HTR-8/SVneo (cell line): Measurements from ENCODE around the gene RASL11B.

Source experiments
- DNase-seq: peaks from one replicate; pipeline ENCODE4 v3.0.0; 2011; ENCODE audit warnings: low spot score, mixed read lengths; ENCODE audit not compliant: insufficient read length
- FAIRE-seq: peaks from 2 replicates; lab custom pipeline; 2011; peaks lifted over from hg19 to GRCh38; lab: Jason Lieb, UNC

The RASL11B gene

DNA sequence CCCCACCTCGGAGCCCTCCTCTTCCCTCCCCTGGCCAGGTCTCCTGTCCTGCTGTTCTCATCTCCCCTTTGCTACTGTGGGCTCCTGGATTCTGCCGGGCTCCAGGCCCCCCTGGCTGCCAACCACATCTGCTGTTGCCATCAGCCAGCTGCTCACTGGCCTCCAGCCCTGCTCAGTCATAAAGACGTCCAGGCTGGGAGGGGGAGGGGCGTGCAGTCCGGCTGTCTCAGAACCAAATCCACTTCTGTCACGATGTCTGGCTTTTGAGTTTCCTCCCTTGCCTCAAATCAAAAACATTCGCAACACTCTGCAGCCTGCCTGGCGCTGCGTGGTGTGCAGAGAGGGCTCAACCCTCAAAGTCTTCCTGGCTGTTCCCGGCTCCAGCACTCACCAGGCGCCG, 7.1 kb downstream of the RASL11B start:
- DNase-seq (no peak), FAIRE-seq (no peak)

GRCh38 chr4:52869656-52870055, 7.5 kb downstream of the RASL11B start:
- FAIRE-seq = no peak
- no peak for DNase-seq

GRCh38 chr4:52870225-52870624, 8.1 kb downstream of the RASL11B start:
- FAIRE-seq (no peak), DNase-seq (no peak)

GRCh38 chr4:52873191-52873590, 11.1 kb downstream of the RASL11B start:
- no peak for DNase-seq

GRCh38 chr4:52873861-52874343, 11.8 kb downstream of the RASL11B start:
- DNase-seq (no peak), FAIRE-seq (no peak)

More at GRCh38 chr4:52873191-52873590, 11.1 kb downstream of the RASL11B start:
- no peak for FAIRE-seq

- FAIRE-seq (no peak), DNase-seq (no peak)
Measured at GRCh38 chr4:52874948-52875347, 12.8 kb downstream of the RASL11B start.

DNA sequence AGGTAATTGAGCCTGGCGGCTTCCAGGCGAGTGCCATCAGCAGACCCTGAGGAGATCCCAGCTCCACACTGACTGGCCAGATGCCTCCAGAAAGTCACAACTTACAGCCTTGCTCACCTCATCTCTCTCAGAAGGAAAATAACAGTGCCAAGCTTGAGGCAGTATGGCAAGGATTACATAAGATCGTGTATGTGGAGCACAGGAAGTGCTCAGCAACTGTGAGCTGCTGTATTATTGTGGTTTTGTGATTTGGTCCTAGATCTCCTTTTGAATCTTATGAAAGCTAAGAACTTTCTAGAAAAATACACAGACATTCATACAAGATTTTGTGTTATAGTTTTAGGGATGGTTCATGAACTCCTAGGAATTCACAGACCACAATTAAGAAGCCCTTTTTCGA, 14.0 kb downstream of the RASL11B start:
- DNase-seq = no peak

GRCh38 chr4:52877036-52877435, 14.9 kb downstream of the RASL11B start:
- no peak for FAIRE-seq
- no peak for DNase-seq

More for the DNA sequence above, 14.0 kb downstream of the RASL11B start:
- FAIRE-seq = no peak

DNA sequence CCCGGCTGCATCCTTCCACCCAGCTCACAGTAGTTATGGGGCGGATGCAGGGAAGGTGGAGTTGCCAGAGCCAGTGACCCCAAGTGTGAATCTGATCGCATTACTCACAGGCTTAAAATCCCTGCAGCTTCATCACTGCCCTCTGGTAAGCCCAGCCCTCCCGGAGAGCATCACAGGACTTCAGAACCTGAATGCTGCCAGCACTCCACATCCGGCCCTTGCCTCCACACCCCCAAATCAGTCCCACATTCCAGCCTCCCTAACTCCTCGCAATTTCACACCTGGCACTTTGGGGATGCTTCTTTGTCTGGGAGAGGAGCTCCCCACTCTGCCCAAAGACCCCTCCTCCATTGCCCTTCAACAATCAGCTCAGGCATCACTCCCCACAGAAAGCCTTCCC, 15.6 kb downstream of the RASL11B start:
- no peak for FAIRE-seq
- DNase-seq = no peak

- FAIRE-seq = no peak
Measured at GRCh38 chr4:52879471-52879870, 17.4 kb downstream of the RASL11B start.

GRCh38 chr4:52880994-52881393, 18.9 kb downstream of the RASL11B start:
- no peak for DNase-seq
- no peak for FAIRE-seq

More at GRCh38 chr4:52879471-52879870, 17.4 kb downstream of the RASL11B start:
- no peak for DNase-seq

- FAIRE-seq = no peak
Measured at GRCh38 chr4:52883183-52883621, 21.1 kb downstream of the RASL11B start.

GRCh38 chr4:52883707-52884669, 21.9 kb downstream of the RASL11B start:
- FAIRE-seq (no peak), DNase-seq (no peak)

More at GRCh38 chr4:52883183-52883621, 21.1 kb downstream of the RASL11B start:
- DNase-seq = no peak

DNA sequence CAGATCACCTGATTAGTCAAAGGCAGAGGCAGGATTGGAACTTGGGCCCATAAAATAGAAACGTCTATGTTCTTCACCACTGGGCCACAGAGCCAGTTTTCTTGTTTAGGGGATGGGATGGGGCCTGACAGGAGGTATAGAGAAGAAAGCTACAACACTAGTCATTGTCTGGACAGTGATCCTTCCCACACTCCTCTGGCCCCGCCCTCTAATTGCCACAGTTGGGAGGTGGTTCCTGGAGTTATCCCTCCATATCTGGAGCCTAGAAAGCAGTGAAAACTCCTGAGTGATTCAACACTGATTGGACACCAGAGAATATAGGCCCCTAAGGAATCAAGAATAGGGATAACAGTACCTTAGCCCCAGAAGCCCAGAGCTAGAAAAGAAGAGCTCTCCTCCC, 22.9 kb downstream of the RASL11B start:
- no peak for FAIRE-seq
- DNase-seq = no peak

DNA sequence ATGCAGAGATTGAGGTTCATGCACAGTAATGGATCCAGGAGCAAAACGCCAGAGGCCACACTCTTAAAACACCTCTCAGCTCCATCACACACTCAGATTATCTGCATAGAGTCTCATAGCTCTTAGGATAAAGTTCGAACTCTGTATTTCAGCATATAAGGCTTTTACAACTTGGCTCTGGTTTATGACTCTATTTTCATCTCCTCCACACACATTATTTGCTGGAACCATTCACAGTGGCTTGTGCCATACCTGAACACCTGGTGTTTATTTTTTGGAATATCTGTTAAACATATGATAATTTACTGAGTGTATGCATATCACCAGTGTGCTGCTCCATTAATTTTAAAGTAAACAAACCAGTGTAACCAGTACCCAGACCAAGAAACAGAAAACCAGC, 27.2 kb downstream of the RASL11B start:
- FAIRE-seq (no peak), DNase-seq (no peak)

DNA sequence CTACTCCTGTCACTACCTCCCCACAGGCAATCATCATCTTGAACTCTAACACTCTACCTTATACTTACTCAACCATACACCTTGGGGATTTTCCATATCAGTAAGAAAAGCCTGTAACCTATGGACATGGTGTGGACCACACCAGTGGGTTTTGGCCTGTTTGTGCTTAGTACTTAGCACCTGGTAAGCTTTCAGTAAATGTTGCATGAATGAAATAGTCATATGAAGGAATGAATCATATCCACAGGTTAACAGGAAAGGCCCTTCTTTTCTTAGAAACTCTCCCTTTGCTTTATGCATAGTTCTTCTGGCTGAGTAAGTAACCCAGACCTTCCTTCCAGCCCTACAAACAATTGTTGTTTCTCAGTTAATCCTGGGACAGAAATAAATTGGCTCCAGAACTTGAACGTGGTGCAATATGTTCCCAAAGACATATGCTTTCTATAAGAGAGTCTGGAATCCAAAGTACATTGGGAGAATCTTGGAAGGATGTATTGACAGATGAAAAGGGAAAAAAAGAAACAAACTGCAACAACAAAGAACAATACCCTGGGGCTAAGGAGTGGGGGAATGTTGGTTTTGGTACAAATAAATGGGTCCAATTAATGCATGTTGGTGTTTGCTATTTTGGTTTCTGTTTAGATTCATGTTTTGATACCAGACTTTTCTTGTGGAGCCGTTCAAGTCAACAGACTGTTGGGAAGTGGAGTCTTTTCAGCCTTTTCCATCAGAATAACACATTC, 27.8 kb downstream of the RASL11B start:
- no peak for DNase-seq
- no peak for FAIRE-seq

GRCh38 chr4:52890521-52890791, 28.3 kb downstream of the RASL11B start:
- no peak for FAIRE-seq

DNA sequence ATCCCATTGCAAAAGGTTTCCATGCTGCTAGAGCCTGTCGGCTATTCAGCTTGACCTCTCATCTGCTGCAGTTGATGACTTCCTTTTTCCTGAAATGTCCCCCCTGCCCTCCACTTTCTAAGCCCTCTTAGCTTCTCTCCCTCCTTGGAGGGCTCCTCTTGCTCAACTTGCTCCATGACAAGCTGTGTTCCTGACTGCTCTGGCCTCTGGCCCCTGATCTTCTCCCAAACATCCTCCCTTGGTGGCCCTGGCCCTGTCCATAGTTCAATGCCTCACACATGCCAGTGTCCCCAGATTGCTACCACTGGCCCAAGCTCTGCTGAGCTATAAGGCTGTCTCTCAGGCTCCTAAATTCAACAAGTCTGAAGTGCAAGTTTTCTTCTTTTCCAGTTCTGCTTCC, 29.6 kb downstream of the RASL11B start:
- FAIRE-seq (no peak), DNase-seq (no peak)

More at GRCh38 chr4:52890521-52890791, 28.3 kb downstream of the RASL11B start:
- DNase-seq = no peak

- DNase-seq (no peak), FAIRE-seq (no peak)
Measured at GRCh38 chr4:52892880-52893279, 30.8 kb downstream of the RASL11B start.

DNA sequence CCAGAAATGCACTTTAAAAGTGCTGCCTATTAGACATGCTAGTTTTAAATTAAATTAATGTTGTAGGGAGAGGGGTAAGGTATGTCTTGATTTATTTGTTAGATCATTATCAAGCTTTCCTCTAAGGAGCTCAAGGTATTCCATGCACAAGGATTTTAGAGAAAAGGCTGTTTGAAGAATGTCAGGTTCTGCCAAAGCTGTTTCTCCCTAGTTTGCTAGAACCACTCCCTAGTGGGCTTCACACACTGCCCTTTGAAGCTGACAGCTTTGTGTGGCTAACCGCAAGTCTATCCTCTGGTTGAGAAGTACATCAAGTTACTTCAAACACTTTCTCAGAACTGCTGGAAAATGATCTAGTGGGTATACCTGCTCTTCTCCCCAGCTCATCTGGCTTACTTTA, 32.3 kb downstream of the RASL11B start:
- FAIRE-seq = no peak

GRCh38 chr4:52903273-52903672, 41.2 kb downstream of the RASL11B start:
- FAIRE-seq (no peak), DNase-seq (no peak)

More for the DNA sequence above, 32.3 kb downstream of the RASL11B start:
- no peak for DNase-seq
